Measurements from ENCODE around the gene MTHFD1L.

MTHFD1L gene

DNA sequence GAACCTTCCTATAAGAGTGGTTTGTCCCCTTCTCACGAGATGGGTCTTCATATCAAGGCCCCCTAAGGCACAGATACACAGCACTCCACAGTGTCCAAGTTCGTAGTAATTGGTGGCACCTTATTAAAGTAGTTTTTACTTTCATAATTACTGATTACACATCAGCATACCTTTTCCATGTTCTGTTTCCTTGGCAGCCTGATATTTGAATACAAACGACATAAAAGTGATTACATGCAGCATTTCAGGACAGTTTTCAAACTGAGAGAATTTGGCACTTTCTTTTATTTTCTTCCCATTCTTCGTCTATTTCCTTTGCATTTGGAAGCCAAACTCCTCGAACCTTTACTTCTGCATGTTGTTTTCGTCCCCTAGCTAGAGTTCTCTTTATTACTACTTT, 139.7 kb downstream of the MTHFD1L start:
- TF ChIP-seq, protein P1, sequence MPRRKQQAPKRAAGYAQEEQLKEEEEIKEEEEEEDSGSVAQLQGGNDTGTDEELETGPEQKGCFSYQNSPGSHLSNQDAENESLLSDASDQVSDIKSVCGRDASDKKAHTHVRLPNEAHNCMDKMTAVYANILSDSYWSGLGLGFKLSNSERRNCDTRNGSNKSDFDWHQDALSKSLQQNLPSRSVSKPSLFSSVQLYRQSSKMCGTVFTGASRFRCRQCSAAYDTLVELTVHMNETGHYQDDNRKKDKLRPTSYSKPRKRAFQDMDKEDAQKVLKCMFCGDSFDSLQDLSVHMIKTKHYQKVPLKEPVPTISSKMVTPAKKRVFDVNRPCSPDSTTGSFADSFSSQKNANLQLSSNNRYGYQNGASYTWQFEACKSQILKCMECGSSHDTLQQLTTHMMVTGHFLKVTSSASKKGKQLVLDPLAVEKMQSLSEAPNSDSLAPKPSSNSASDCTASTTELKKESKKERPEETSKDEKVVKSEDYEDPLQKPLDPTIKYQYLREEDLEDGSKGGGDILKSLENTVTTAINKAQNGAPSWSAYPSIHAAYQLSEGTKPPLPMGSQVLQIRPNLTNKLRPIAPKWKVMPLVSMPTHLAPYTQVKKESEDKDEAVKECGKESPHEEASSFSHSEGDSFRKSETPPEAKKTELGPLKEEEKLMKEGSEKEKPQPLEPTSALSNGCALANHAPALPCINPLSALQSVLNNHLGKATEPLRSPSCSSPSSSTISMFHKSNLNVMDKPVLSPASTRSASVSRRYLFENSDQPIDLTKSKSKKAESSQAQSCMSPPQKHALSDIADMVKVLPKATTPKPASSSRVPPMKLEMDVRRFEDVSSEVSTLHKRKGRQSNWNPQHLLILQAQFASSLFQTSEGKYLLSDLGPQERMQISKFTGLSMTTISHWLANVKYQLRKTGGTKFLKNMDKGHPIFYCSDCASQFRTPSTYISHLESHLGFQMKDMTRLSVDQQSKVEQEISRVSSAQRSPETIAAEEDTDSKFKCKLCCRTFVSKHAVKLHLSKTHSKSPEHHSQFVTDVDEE (CRISPR knock-in tag; IDR thresholded peaks at IDR 0.05) = no peak
- no peak for TF ChIP-seq ZFP3 (CRISPR knock-in tag; IDR thresholded peaks at IDR 0.05)
- TF ChIP-seq ISL1 (CRISPR knock-in tag; IDR thresholded peaks at IDR 0.05) = no peak
- no peak for TF ChIP-seq TCF4 (CRISPR knock-in tag; IDR thresholded peaks at IDR 0.05; ENCODE audit: borderline replicate concordance)
- no peak for TF ChIP-seq PPARA (CRISPR knock-in tag; IDR thresholded peaks at IDR 0.05; ENCODE audit: borderline replicate concordance)
- TF ChIP-seq, protein P2, sequence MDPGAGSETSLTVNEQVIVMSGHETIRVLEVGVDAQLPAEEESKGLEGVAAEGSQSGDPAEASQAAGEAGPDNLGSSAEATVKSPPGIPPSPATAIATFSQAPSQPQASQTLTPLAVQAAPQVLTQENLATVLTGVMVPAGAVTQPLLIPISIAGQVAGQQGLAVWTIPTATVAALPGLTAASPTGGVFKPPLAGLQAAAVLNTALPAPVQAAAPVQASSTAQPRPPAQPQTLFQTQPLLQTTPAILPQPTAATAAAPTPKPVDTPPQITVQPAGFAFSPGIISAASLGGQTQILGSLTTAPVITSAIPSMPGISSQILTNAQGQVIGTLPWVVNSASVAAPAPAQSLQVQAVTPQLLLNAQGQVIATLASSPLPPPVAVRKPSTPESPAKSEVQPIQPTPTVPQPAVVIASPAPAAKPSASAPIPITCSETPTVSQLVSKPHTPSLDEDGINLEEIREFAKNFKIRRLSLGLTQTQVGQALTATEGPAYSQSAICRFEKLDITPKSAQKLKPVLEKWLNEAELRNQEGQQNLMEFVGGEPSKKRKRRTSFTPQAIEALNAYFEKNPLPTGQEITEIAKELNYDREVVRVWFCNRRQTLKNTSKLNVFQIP (CRISPR knock-in tag; IDR thresholded peaks at IDR 0.05; ENCODE audit: borderline replicate concordance, low read depth) = no peak
- ATAC-seq = no peak

DNA sequence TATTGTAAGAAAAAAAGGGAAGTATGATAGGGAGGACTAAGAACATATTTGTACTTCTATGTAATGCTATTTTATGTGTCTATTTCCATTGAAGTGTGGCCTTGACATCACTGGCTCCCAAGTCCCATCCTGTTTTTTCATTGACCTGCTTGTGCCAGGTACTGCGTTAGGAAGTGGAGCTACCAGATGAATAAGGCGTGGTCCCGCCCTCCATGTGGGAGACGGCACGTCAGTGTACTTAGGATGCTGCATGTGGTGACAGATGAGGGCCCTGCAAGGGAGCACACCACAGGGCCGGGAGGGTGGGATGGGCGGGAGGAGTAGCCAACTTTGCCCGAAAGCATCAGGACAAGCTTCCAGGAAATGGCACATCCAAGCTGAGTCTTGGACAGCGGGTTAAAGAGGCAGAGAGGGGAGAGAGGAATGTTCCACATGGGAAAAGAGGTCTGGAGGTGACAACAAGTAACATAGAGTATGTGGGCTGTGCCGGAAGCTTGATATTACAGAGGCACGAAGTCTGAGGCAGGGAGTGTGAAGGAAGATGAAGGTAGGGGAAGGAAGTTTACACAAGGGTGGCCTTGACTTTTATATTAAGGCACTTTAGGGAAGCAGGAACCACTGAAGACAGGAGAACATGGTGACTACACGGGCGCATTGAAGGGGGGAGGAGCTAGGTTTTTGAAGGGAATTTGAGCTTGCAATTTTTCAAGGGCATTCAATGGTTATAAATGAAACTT, 140.6 kb downstream of the MTHFD1L start:
- TF ChIP-seq ZNF565 (CRISPR knock-in tag; conservative IDR thresholded peaks at IDR 0.05; ENCODE audit: low read depth) (no peak), ZNF8 (CRISPR knock-in tag; IDR thresholded peaks at IDR 0.05) (no peak), SNAI2 (CRISPR knock-in tag; IDR thresholded peaks at IDR 0.05) (no peak), ISL1 (CRISPR knock-in tag; IDR thresholded peaks at IDR 0.05) (no peak), PPARA (CRISPR knock-in tag; IDR thresholded peaks at IDR 0.05; ENCODE audit: borderline replicate concordance) (no peak), GLIS3 (CRISPR knock-in tag; IDR thresholded peaks at IDR 0.05) (no peak), ARNTL (CRISPR knock-in tag; IDR thresholded peaks at IDR 0.05; ENCODE audit: borderline replicate concordance, low read depth) (no peak), ZNF70 (CRISPR knock-in tag; IDR thresholded peaks at IDR 0.05) (no peak)
- TF ChIP-seq, protein P3, sequence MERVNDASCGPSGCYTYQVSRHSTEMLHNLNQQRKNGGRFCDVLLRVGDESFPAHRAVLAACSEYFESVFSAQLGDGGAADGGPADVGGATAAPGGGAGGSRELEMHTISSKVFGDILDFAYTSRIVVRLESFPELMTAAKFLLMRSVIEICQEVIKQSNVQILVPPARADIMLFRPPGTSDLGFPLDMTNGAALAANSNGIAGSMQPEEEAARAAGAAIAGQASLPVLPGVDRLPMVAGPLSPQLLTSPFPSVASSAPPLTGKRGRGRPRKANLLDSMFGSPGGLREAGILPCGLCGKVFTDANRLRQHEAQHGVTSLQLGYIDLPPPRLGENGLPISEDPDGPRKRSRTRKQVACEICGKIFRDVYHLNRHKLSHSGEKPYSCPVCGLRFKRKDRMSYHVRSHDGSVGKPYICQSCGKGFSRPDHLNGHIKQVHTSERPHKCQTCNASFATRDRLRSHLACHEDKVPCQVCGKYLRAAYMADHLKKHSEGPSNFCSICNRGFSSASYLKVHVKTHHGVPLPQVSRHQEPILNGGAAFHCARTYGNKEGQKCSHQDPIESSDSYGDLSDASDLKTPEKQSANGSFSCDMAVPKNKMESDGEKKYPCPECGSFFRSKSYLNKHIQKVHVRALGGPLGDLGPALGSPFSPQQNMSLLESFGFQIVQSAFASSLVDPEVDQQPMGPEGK (CRISPR knock-in tag; IDR thresholded peaks at IDR 0.05; ENCODE audit: borderline replicate concordance) = no peak
- TF ChIP-seq, protein P2 (CRISPR knock-in tag; IDR thresholded peaks at IDR 0.05; ENCODE audit: borderline replicate concordance, low read depth) = no peak
- TF ChIP-seq, protein P4, sequence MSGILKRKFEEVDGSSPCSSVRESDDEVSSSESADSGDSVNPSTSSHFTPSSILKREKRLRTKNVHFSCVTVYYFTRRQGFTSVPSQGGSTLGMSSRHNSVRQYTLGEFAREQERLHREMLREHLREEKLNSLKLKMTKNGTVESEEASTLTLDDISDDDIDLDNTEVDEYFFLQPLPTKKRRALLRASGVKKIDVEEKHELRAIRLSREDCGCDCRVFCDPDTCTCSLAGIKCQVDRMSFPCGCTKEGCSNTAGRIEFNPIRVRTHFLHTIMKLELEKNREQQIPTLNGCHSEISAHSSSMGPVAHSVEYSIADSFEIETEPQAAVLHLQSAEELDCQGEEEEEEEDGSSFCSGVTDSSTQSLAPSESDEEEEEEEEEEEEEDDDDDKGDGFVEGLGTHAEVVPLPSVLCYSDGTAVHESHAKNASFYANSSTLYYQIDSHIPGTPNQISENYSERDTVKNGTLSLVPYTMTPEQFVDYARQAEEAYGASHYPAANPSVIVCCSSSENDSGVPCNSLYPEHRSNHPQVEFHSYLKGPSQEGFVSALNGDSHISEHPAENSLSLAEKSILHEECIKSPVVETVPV (CRISPR knock-in tag; IDR thresholded peaks at IDR 0.05) = no peak

DNA sequence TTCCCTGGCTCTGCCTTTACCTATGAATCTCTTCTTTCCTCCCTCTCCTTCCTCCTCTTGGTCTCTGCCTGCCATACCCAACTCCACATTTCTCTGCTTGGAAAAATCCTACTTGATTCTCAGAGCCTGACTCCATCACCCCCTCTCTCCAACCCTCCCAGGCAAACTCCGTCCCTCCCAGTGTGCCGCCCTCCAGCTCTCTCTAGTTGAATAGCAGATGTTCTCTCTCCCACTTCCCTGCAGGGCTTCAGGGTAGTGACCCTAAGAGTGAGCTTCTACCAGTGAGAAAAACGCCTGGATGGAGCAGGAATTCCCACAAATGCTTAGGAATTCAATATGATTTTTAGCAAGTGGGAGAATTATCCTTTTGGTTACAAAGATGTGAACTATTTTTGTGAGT, 141.6 kb downstream of the MTHFD1L start:
- no peak for TF ChIP-seq ZFP3 (CRISPR knock-in tag; IDR thresholded peaks at IDR 0.05)
- no peak for TF ChIP-seq OSR1 (CRISPR knock-in tag; IDR thresholded peaks at IDR 0.05)
- TF ChIP-seq SNAI2 (CRISPR knock-in tag; IDR thresholded peaks at IDR 0.05) = no peak
- TF ChIP-seq ZNF8 (CRISPR knock-in tag; IDR thresholded peaks at IDR 0.05) = no peak
- no peak for TF ChIP-seq ESRRG (CRISPR knock-in tag; IDR thresholded peaks at IDR 0.05)
- TF ChIP-seq BACH2 (CRISPR knock-in tag; IDR thresholded peaks at IDR 0.05; ENCODE audit: borderline replicate concordance) = no peak
- no peak for TF ChIP-seq ZNF565 (CRISPR knock-in tag; conservative IDR thresholded peaks at IDR 0.05; ENCODE audit: low read depth)
- TF ChIP-seq ARNTL (CRISPR knock-in tag; IDR thresholded peaks at IDR 0.05; ENCODE audit: borderline replicate concordance, low read depth) = no peak
- TF ChIP-seq ZC3H10 (CRISPR knock-in tag; IDR thresholded peaks at IDR 0.05) = no peak
- TF ChIP-seq ZFP30 (CRISPR knock-in tag; IDR thresholded peaks at IDR 0.05) = no peak
- TF ChIP-seq CSDC2 (CRISPR knock-in tag; IDR thresholded peaks at IDR 0.05) = no peak
- no peak for TF ChIP-seq GLIS3 (CRISPR knock-in tag; IDR thresholded peaks at IDR 0.05)
- TF ChIP-seq, protein P3 (CRISPR knock-in tag; IDR thresholded peaks at IDR 0.05; ENCODE audit: borderline replicate concordance) = no peak
- TF ChIP-seq ZNF70 (CRISPR knock-in tag; IDR thresholded peaks at IDR 0.05) = no peak
- TF ChIP-seq, protein P5, sequence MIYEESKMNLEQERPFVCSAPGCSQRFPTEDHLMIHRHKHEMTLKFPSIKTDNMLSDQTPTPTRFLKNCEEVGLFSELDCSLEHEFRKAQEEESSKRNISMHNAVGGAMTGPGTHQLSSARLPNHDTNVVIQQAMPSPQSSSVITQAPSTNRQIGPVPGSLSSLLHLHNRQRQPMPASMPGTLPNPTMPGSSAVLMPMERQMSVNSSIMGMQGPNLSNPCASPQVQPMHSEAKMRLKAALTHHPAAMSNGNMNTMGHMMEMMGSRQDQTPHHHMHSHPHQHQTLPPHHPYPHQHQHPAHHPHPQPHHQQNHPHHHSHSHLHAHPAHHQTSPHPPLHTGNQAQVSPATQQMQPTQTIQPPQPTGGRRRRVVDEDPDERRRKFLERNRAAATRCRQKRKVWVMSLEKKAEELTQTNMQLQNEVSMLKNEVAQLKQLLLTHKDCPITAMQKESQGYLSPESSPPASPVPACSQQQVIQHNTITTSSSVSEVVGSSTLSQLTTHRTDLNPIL (CRISPR knock-in tag; IDR thresholded peaks at IDR 0.05; ENCODE audit: low read depth) = no peak
- no peak for ATAC-seq

More for the DNA sequence above, 140.6 kb downstream of the MTHFD1L start:
- ATAC-seq = no peak

Data from SK-N-SH treated with all-trans-retinoic acid at 6 μM for 48 hours (cell line).